Neutrophil (primary cell): ENCODE data around the gene ANKRD34C.

ENCODE experiments used
- H3K27ac ChIP-seq: fragments of 200-600 bp; sonication (generic); 2 replicates; pipeline ENCODE4 v1.5.1; 2016; ENCODE audit warnings: mild to moderate bottlenecking, moderate library complexity
- H3K27me3 ChIP-seq: fragments of 200-600 bp; sonication (generic); 2 replicates; pipeline ENCODE4 v1.6.0; 2016; ENCODE audit warnings: mild to moderate bottlenecking
- H3K36me3 ChIP-seq: fragments of 200-600 bp; sonication (generic); 2 replicates; pipeline ENCODE4 v1.5.1; 2017
- H3K4me1 ChIP-seq, 2 experiments: fragments of 200-600 bp in 1 of 2; sonication (generic) in 1 of 2; 1 replicate in 1 of 2; 2 replicates in 1 of 2; pipeline versions ENCODE4 v1.5.1 to v1.6.1; 2013 to 2016; ENCODE audit warnings: low read depth in 1 of 2, low read length in 1 of 2, mild to moderate bottlenecking in 1 of 2, moderate library complexity in 1 of 2; ENCODE audit not compliant: control insufficient read depth in 1 of 2, insufficient read depth in 1 of 2
- H3K4me3 ChIP-seq, 2 experiments: fragments of 200-600 bp in 1 of 2; sonication (generic) in 1 of 2; 1 replicate in 1 of 2; 2 replicates in 1 of 2; pipeline ENCODE4 v1.5.1; 2013 to 2016; ENCODE audit warnings: low read depth in 1 of 2, low read length in 1 of 2, mild to moderate bottlenecking in 1 of 2, moderate library complexity in 1 of 2
- H3K9me3 ChIP-seq: fragments of 200-600 bp; sonication (generic); 2 replicates; pipeline ENCODE4 v1.5.1; 2016
- CTCF ChIP-seq: fragments of 200-600 bp; sonication (generic); IDR thresholded peaks from 2 replicates; pipeline ENCODE4 v1.5.1; 2016; ENCODE audit warnings: antibody characterized with exemption

Gene ANKRD34C

GRCh38 chr15:79282371-79283251 lies at the start of gene ANKRD34C:
Gene ANKRD34C (plus strand): TSS chr15:79282722. CDS start chr15:79293285, 10,563 bp downstream.
- TF ChIP-seq CTCF, result no peak
- Histone ChIP-seq H3K4me3 (no peak within 1 kb of the TSS), H3K9me3 (no peaks in the 10 kb centered on the region), H3K27me3 (peaks cover 96% of the 10 kb centered on the region), H3K36me3 (no peaks in the 10 kb centered on the region), H3K27ac (no peak within 1 kb of the TSS), H3K4me1 (no peaks in the 10 kb centered on the region)

- no peak for TF ChIP-seq CTCF
- no peaks in the 10 kb centered on the region for H3K36me3 ChIP-seq
- peaks cover 27% of the 10 kb centered on the region for H3K27me3 ChIP-seq
- H3K4me1 ChIP-seq, result no peaks in the 10 kb centered on the region
- H3K27ac ChIP-seq, result no peak overlapping the region
- no peak overlapping the region for H3K4me3 ChIP-seq
- no peaks in the 10 kb centered on the region for H3K9me3 ChIP-seq
Observed at GRCh38 chr15:79233236-79233635, 49.3 kb upstream of the ANKRD34C start.

DNA sequence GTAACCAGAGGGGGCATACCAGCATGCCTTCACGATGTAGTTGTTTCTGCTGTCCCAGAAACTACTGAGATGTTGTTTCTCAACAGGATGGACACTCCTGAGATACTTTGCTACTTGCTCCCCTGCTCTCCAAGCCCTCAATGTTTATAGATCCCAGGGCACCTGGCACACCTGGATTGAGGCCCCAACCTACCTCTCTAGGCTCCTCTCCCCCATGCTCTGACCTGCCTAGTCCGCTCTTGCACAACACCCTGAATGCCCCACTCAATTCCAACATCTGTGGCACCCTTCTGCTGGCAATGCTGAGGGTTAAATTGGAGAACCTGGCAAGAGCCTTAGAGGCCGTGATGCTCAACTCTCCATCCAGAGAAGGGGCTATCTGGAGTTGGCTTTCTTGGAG lies 42.5 kb upstream of the ANKRD34C start:
- H3K9me3 ChIP-seq, result no peaks in the 10 kb centered on the region
- no peaks in the 10 kb centered on the region for H3K4me1 ChIP-seq
- peaks cover 29% of the 10 kb centered on the region for H3K27me3 ChIP-seq
- TF ChIP-seq CTCF, result no peak
- H3K36me3 ChIP-seq, result no peaks in the 10 kb centered on the region
- H3K4me3 ChIP-seq, result no peak overlapping the region
- no peak overlapping the region for H3K27ac ChIP-seq

DNA sequence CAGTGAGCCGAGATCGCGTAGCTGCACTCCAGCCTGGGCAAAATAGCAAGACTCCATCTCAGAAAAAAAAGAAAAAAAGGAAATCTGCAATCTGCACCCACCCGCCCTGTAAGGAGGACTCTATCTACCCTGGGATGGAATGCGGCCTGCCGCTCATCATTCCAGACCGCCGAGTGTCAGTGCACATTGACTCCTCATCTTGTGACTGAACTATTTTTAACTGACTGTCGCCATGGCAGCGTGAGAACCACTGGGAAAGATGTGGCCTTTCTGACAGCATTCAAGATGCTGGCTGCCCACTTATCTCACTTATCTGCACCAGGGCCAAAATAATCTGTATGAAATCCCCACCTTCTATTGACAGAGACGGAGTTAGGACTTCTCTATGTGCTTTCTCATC lies 38.8 kb upstream of the ANKRD34C start:
- Histone ChIP-seq H3K4me1 (no peaks in the 10 kb centered on the region), H3K4me3 (no peak overlapping the region), H3K9me3 (no peaks in the 10 kb centered on the region), H3K36me3 (no peaks in the 10 kb centered on the region), H3K27ac (no peak overlapping the region), H3K27me3 (peaks cover 11% of the 10 kb centered on the region)
- no peak for TF ChIP-seq CTCF

- no peaks in the 10 kb centered on the region for H3K9me3 ChIP-seq
- no peak overlapping the region for H3K27ac ChIP-seq
- no peak for TF ChIP-seq CTCF
- H3K36me3 ChIP-seq, result no peaks in the 10 kb centered on the region
- no peak overlapping the region for H3K4me3 ChIP-seq
- peaks cover 3% of the 10 kb centered on the region for H3K27me3 ChIP-seq
- H3K4me1 ChIP-seq, result no peaks in the 10 kb centered on the region
Observed at GRCh38 chr15:79244876-79245275, 37.6 kb upstream of the ANKRD34C start.
